B cell (primary cell): ENCODE measurements around the gene NUMBL. TPM values are rescaled to one million over a fixed set of nuclear protein-coding genes. Genes with fewer than 3 reads are reported as not detected.

Source experiments
- ATAC-seq: fragments of 200-7000 bp; cut with Tn5 transposase; one replicate; pipeline ENCODE4 v1.10.0; 2021; ENCODE audit warnings: low read depth, mild to moderate bottlenecking, moderate number of reproducible peaks, moderate library complexity
- CTCF ChIA-PET: fragments of 350-600 bp; sonication (Branson Sonifier 250); formaldehyde crosslinking; loops from one replicate; lab custom pipeline; 2021; ENCODE audit warnings: antibody characterized with exemption, inconsistent platforms; lab: Charles Lee
- POLR2A ChIA-PET: fragments of 350-600 bp; sonication (Branson Sonifier 250); formaldehyde crosslinking; loops from one replicate; lab custom pipeline; 2021; ENCODE audit warnings: antibody characterized with exemption; lab: Charles Lee
- DNase-seq: peaks from one replicate; pipeline ENCODE4 v3.0.0; 2013
- H2AFZ ChIP-seq: 2 replicates; pipeline ENCODE4 v1.6.1; 2012; ENCODE audit warnings: mild to moderate bottlenecking, low read depth, low read length; ENCODE audit not compliant: insufficient read depth, poor library complexity, severe bottlenecking
- H3K27ac ChIP-seq, 2 donors: 1 replicate in 1 of 2; 2 replicates in 1 of 2; pipeline ENCODE4 v1.5.1; 2012 to 2013; ENCODE audit warnings: low read length in 2 of 2, mild to moderate bottlenecking in 2 of 2, moderate library complexity in 1 of 2
- H3K27me3 ChIP-seq, 4 experiments: fragments of 200-600 bp in 1 of 4; sonication (generic) in 1 of 4; replicated peaks in 1 of 4; 1 replicate in 2 of 4; 2 replicates in 2 of 4; pipeline versions ENCODE4 v1.6.1 to v1.7.0; 2013 to 2016; ENCODE audit warnings: low read length in 3 of 4, mild to moderate bottlenecking in 2 of 4, mixed read lengths in 1 of 4, moderate library complexity in 1 of 4; ENCODE audit not compliant: insufficient read depth in 4 of 4, control insufficient read depth in 3 of 4; ENCODE audit errors: control extremely low read depth in 1 of 4
- H3K36me3 ChIP-seq, 2 experiments: replicated peaks in 1 of 2; 1 replicate in 1 of 2; 2 replicates in 1 of 2; pipeline versions ENCODE4 v1.6.1 to v1.7.1; 2013; ENCODE audit warnings: low read length in 1 of 2; ENCODE audit not compliant: insufficient read depth in 2 of 2, control insufficient read depth in 1 of 2; ENCODE audit errors: control extremely low read depth in 1 of 2, extremely low read depth in 1 of 2
- H3K4me1 ChIP-seq, 2 donors: fragments of 200-600 bp in 1 of 2; sonication (generic) in 1 of 2; 1 replicate in 1 of 2; 2 replicates in 1 of 2; pipeline versions ENCODE4 v1.5.1 to v1.6.1; 2013 to 2017; ENCODE audit warnings: low read length in 2 of 2; ENCODE audit not compliant: control insufficient read depth in 2 of 2, insufficient read depth in 2 of 2
- H3K4me2 ChIP-seq: replicated peaks from 2 replicates; pipeline ENCODE3; 2012; ENCODE audit warnings: mild to moderate bottlenecking, low read depth, low read length; ENCODE audit not compliant: poor library complexity, severe bottlenecking
- H3K4me3 ChIP-seq, 5 experiments: fragments of 200-600 bp in 1 of 5; sonication (generic) in 1 of 5; 1 replicate in 3 of 5; 2 replicates in 2 of 5; pipeline versions ENCODE4 v1.5.1 to v1.7.0; 2011 to 2016; ENCODE audit warnings: low read length in 4 of 5, mild to moderate bottlenecking in 4 of 5, low read depth in 2 of 5, control low read depth in 1 of 5, moderate library complexity in 1 of 5; ENCODE audit not compliant: insufficient read depth in 1 of 5; ENCODE audit errors: control extremely low read depth in 1 of 5, extremely low read depth in 1 of 5
- H3K79me2 ChIP-seq: fragments of 200-600 bp; sonication (generic); one replicate; pipeline ENCODE4 v1.6.0; 2016; ENCODE audit warnings: low read length; ENCODE audit not compliant: control insufficient read depth, insufficient read depth
- H3K9ac ChIP-seq: fragments of 200-600 bp; sonication (generic); 2 replicates; pipeline ENCODE4 v1.6.1; 2017; ENCODE audit warnings: mild to moderate bottlenecking, low read length, moderate library complexity
- H3K9me3 ChIP-seq, 3 donors: one replicate each; pipeline versions ENCODE4 v1.6.1 to v1.7.1; 2013; ENCODE audit warnings: low read length in 2 of 3; ENCODE audit not compliant: control insufficient read depth in 2 of 3, insufficient read depth in 1 of 3; ENCODE audit errors: control extremely low read depth in 1 of 3
- H4K20me1 ChIP-seq: 2 replicates; pipeline ENCODE4 v1.6.0; 2012; ENCODE audit warnings: mild to moderate bottlenecking, low read length; ENCODE audit not compliant: insufficient read depth, control insufficient read depth, poor library complexity, severe bottlenecking
- H3K27ac Mint-ChIP-seq: one replicate; pipeline ENCODE4 v1.8.0; 2021; ENCODE audit warnings: mixed read lengths
- H3K27me3 Mint-ChIP-seq: one replicate; pipeline ENCODE4 v1.8.0; 2021; ENCODE audit warnings: mixed read lengths
- H3K4me1 Mint-ChIP-seq: one replicate; pipeline ENCODE4 v1.8.0; 2021; ENCODE audit warnings: mixed read lengths
- H3K4me3 Mint-ChIP-seq: one replicate; pipeline ENCODE4 v1.8.0; 2021; ENCODE audit warnings: mixed read lengths
- H3K9me3 Mint-ChIP-seq: one replicate; pipeline ENCODE4 v1.8.0; 2022; ENCODE audit warnings: mixed read lengths; ENCODE audit not compliant: insufficient read depth
- EZH2 ChIP-seq: IDR thresholded peaks from 2 replicates; pipeline ENCODE4 v1.6.1; 2012; ENCODE audit warnings: borderline replicate concordance, low read depth, mild to moderate bottlenecking, moderate library complexity, low read length; ENCODE audit not compliant: insufficient read depth, poor library complexity, severe bottlenecking
- WGBS: methylation state at CpG from one replicate; pipeline ENCODE4 v1.1.5; 2013; ENCODE audit warnings: missing lambda C conversion rate; ENCODE audit not compliant: insufficient coverage; 5-methylcytosine and 5-hydroxymethylcytosine counted together
- intact Hi-C: fragments of 100-400 bp; cut with micrococcal nuclease; formaldehyde crosslinking; loops from one replicate; pipeline ENCODE4 v1.10.0; 2022
- polyA plus RNA-seq: library from polyadenylated mRNA; depleted of rRNA; stranded (reverse); fragments of >200 nt; gene quantifications from 2 replicates; pipeline ENCODE4 v1.2.3, GENCODE V29; 2012
- total RNA-seq, 2 donors: library from RNA; stranded (reverse); fragments of 120-200 nt in 1 of 2; gene quantifications; 1 replicate in 1 of 2; 2 replicates in 1 of 2; pipeline versions ENCODE4 v1.2.3 to v1.2.4, GENCODE V29; 2013 to 2022
- TF ChIP-seq, protein P1 (sequence below): fragments of 200-600 bp; IDR thresholded peaks from one replicate; pipeline ENCODE4 v1.8.0; 2022; ENCODE audit warnings: antibody characterized with exemption, mild to moderate bottlenecking

NUMBL gene
- total and polyA plus RNA-seq, 2 donors (not counting 1 experiment from before 2014, with no cell fraction given), result 7.8 to 21.8 TPM

DNA sequence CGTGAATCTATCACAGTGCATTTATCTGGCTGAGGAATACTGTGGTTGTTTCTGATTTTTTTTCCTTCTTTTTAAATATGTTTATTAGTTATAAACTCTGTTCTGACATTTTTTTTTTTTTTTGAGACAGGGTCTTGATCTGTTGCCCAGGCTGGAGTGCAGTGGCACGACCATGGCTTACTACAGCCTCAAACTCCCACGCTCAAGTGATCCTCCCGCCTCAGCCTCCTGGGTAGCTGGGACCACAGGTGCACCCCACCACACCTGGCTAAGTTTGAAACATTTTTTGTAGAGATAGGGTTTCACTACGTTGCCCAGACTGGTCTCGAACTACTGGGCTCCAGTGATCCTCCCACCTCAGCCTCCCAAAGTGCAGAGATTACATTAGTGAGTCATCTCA is 6.6 kb upstream of the NUMBL start:
- intact Hi-C loops, result no loop called here
- WGBS, result 100% methylated on average over 4 of the region's 6 CpGs
- no peaks in the 10 kb centered on the region for H3K79me2 ChIP-seq

DNA sequence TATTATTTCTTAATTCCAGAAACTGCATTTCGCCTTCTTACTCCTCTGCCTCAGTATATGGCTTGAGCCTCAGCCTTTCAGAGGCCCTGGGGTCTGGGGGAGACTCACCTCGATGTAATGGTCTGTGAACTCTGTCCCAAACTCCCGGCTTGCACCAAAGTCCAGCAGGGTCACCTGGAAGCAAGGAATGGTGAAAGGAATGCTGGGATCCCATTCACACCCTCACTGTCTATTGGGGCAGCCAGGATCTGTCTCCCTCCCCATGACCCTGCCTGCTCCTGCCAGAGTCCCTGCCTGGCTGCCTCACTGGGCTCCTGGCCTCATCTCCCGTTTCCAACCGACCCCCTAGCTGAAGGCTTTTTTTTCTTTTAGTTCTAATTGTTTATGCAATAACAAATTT is 5.4 kb upstream of the NUMBL start:
- Histone ChIP-seq H2AFZ (no peak overlapping the region), H3K4me3 (no peak overlapping the region), H3K9ac (no peak overlapping the region), H3K9me3 (no peaks in the 10 kb centered on the region), H4K20me1 (no peaks in the 10 kb centered on the region), H3K27me3 (no peaks in the 10 kb centered on the region), H3K36me3 (peaks cover 3 to 25% of the 10 kb centered on the region in 2 experiments), H3K27ac (no peak overlapping the region), H3K4me2 (no peak overlapping the region), H3K4me1 (peaks cover 5 to 9% of the 10 kb centered on the region in 2 donors), H3K79me2 (no peaks in the 10 kb centered on the region)
- Mint-ChIP-seq H3K4me3 (no peak overlapping the region), H3K4me1 (peaks cover 6% of the 10 kb centered on the region), H3K27me3 (no peaks in the 10 kb centered on the region), H3K27ac (no peak overlapping the region), H3K9me3 (no peaks in the 10 kb centered on the region)
- DNase-seq (no peak), ATAC-seq (no peak)
- no peak for TF ChIP-seq EZH2
- TF ChIP-seq, protein P1, sequence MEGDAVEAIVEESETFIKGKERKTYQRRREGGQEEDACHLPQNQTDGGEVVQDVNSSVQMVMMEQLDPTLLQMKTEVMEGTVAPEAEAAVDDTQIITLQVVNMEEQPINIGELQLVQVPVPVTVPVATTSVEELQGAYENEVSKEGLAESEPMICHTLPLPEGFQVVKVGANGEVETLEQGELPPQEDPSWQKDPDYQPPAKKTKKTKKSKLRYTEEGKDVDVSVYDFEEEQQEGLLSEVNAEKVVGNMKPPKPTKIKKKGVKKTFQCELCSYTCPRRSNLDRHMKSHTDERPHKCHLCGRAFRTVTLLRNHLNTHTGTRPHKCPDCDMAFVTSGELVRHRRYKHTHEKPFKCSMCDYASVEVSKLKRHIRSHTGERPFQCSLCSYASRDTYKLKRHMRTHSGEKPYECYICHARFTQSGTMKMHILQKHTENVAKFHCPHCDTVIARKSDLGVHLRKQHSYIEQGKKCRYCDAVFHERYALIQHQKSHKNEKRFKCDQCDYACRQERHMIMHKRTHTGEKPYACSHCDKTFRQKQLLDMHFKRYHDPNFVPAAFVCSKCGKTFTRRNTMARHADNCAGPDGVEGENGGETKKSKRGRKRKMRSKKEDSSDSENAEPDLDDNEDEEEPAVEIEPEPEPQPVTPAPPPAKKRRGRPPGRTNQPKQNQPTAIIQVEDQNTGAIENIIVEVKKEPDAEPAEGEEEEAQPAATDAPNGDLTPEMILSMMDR, result no peak
- ChIA-PET CTCF (no interaction called here), POLR2A (no interaction called here)
- no CpG with 5 or more reads among the region's 5 CpGs for WGBS
- intact Hi-C loops, result no loop called here

More for the DNA sequence above, 6.6 kb upstream of the NUMBL start:
- ATAC-seq (no peak), DNase-seq (no peak)
- H3K9me3 ChIP-seq, result no peaks in the 10 kb centered on the region
- Mint-ChIP-seq H3K4me1 (no peaks in the 10 kb centered on the region), H3K9me3 (no peaks in the 10 kb centered on the region), H3K27ac (no peak overlapping the region), H3K27me3 (no peaks in the 10 kb centered on the region), H3K4me3 (no peak overlapping the region)
- H3K9ac ChIP-seq, result no peak overlapping the region
- H2AFZ ChIP-seq, result no peak overlapping the region
- TF ChIP-seq, protein P1, result no peak
- TF ChIP-seq EZH2, result no peak
- H3K27ac ChIP-seq, result no peak overlapping the region
- POLR2A ChIA-PET, result interaction anchor here (0.7 kb wide), 2 partner anchors 755 to 1834 kb away, joined by 3 to 5 read pairs; no protein-coding TSS in a partner anchor
- H3K4me3 ChIP-seq, result no peak overlapping the region
- no peak overlapping the region for H3K4me2 ChIP-seq
- H4K20me1 ChIP-seq, result no peaks in the 10 kb centered on the region
- H3K36me3 ChIP-seq, result peaks cover 7 to 33% of the 10 kb centered on the region in 2 experiments
- CTCF ChIA-PET, result interaction anchor here (1.0 kb wide), 1 partner anchor 33 kb away, joined by 5 read pairs; no protein-coding TSS in a partner anchor
- H3K27me3 ChIP-seq, result no peaks in the 10 kb centered on the region
- H3K4me1 ChIP-seq, result no peaks in the 10 kb centered on the region
